Loucy (cell line): ENCODE results near the gene KLHL35.

Experiments
- H2AFZ ChIP-seq: fragments of 200-600 bp; sonication (generic); 2 replicates; pipeline ENCODE4 v1.6.0; 2016; ENCODE audit warnings: antibody characterized with exemption, mild to moderate bottlenecking, low read length, moderate library complexity
- H3F3A ChIP-seq: fragments of 200-600 bp; 2 replicates; pipeline ENCODE4 v1.6.0; 2016; ENCODE audit warnings: antibody characterized with exemption, low read depth, mild to moderate bottlenecking
- H3K27me3 ChIP-seq: fragments of 200-600 bp; sonication (generic); 2 replicates; pipeline ENCODE4 v1.6.1; 2014; ENCODE audit warnings: low read length, mild to moderate bottlenecking; ENCODE audit not compliant: insufficient read depth, poor library complexity, severe bottlenecking
- H3K36me3 ChIP-seq: fragments of 200-600 bp; sonication (generic); 2 replicates; pipeline ENCODE4 v1.6.1; 2016; ENCODE audit warnings: low read length; ENCODE audit not compliant: insufficient read depth
- H3K4me1 ChIP-seq: fragments of 200-600 bp; sonication (generic); 2 replicates; pipeline ENCODE4 v1.5.1; 2014; ENCODE audit warnings: low read length, mild to moderate bottlenecking; ENCODE audit not compliant: insufficient read depth, poor library complexity, severe bottlenecking
- H3K4me2 ChIP-seq: fragments of 200-600 bp; sonication (generic); 2 replicates; pipeline ENCODE4 v1.6.0; 2014; ENCODE audit warnings: antibody characterized with exemption, low read length, low read depth, mild to moderate bottlenecking; ENCODE audit not compliant: poor library complexity, severe bottlenecking
- H3K4me3 ChIP-seq: fragments of 200-600 bp; sonication (generic); 2 replicates; pipeline ENCODE4 v1.5.1; 2014; ENCODE audit warnings: low read length, mild to moderate bottlenecking, mixed read lengths; ENCODE audit not compliant: poor library complexity, severe bottlenecking
- H3K79me2 ChIP-seq: fragments of 200-600 bp; sonication (generic); 2 replicates; pipeline ENCODE4 v1.6.1; 2014; ENCODE audit warnings: low read length; ENCODE audit not compliant: insufficient read depth
- H3K9ac ChIP-seq: fragments of 200-600 bp; sonication (generic); 2 replicates; pipeline ENCODE4 v1.6.0; 2014; ENCODE audit warnings: mild to moderate bottlenecking, low read depth, low read length, moderate library complexity; ENCODE audit not compliant: poor library complexity, severe bottlenecking
- H3K9me2 ChIP-seq: fragments of 200-600 bp; sonication (generic); replicated peaks from 2 replicates; pipeline ENCODE4 v1.6.1; 2016; ENCODE audit warnings: low read depth, low read length, mixed read lengths
- H3K9me3 ChIP-seq: fragments of 200-600 bp; sonication (generic); 2 replicates; pipeline ENCODE4 v1.6.1; 2014; ENCODE audit warnings: mild to moderate bottlenecking, antibody characterized with exemption, low read length, low read depth; ENCODE audit not compliant: insufficient read depth
- H4K20me1 ChIP-seq: fragments of 200-600 bp; sonication (generic); 2 replicates; pipeline ENCODE4 v1.6.0; 2014; ENCODE audit warnings: antibody characterized with exemption, low read length, mild to moderate bottlenecking; ENCODE audit not compliant: insufficient read depth, poor library complexity, severe bottlenecking
- EZH2phosphoT487 ChIP-seq: fragments of 200-600 bp; IDR thresholded peaks from 2 replicates; pipeline ENCODE4 v1.6.1; 2018; ENCODE audit warnings: antibody characterized with exemption, mild to moderate bottlenecking, moderate library complexity, borderline replicate concordance
- TF ChIP-seq, protein P1 (sequence below): fragments of 200-600 bp; sonication (generic); conservative IDR thresholded peaks from 2 replicates; pipeline ENCODE4 v1.5.1; 2014; ENCODE audit warnings: mild to moderate bottlenecking, antibody characterized with exemption, low read length

KLHL35 gene

DNA sequence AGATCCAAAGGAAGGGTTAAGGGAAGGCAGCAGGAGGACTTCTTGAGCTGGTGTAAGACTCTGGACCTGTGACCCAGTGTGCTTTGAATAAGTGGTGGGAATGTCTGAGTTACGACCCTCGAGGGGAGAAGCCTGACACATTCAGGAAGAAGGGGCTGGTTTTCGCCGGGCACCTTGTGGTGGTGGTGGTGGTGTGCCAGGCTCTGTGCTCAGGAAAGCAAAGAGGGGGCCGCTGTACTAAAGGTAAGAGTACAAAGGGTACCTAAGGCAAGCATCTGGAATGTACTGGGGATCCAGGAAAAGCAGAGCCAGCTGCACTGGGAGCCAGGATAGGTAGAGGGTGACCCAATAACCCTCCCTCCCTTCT is 6.3 kb downstream of the KLHL35 start:
- no peaks in the 10 kb centered on the region for H3K9me2 ChIP-seq
- TF ChIP-seq EZH2phosphoT487 = no peak
- TF ChIP-seq, protein P1, sequence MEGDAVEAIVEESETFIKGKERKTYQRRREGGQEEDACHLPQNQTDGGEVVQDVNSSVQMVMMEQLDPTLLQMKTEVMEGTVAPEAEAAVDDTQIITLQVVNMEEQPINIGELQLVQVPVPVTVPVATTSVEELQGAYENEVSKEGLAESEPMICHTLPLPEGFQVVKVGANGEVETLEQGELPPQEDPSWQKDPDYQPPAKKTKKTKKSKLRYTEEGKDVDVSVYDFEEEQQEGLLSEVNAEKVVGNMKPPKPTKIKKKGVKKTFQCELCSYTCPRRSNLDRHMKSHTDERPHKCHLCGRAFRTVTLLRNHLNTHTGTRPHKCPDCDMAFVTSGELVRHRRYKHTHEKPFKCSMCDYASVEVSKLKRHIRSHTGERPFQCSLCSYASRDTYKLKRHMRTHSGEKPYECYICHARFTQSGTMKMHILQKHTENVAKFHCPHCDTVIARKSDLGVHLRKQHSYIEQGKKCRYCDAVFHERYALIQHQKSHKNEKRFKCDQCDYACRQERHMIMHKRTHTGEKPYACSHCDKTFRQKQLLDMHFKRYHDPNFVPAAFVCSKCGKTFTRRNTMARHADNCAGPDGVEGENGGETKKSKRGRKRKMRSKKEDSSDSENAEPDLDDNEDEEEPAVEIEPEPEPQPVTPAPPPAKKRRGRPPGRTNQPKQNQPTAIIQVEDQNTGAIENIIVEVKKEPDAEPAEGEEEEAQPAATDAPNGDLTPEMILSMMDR = no peak
- no peak overlapping the region for H3K4me3 ChIP-seq
- no peaks in the 10 kb centered on the region for H4K20me1 ChIP-seq
- no peaks in the 10 kb centered on the region for H3K79me2 ChIP-seq
- H3K36me3 ChIP-seq = no peaks in the 10 kb centered on the region
- H2AFZ ChIP-seq = no peak overlapping the region
- H3K9ac ChIP-seq = no peak overlapping the region
- no peaks in the 10 kb centered on the region for H3K9me3 ChIP-seq
- H3K27me3 ChIP-seq = no peaks in the 10 kb centered on the region
- H3F3A ChIP-seq = no peaks in the 10 kb centered on the region
- no peak overlapping the region for H3K4me2 ChIP-seq
- no peaks in the 10 kb centered on the region for H3K4me1 ChIP-seq

DNA sequence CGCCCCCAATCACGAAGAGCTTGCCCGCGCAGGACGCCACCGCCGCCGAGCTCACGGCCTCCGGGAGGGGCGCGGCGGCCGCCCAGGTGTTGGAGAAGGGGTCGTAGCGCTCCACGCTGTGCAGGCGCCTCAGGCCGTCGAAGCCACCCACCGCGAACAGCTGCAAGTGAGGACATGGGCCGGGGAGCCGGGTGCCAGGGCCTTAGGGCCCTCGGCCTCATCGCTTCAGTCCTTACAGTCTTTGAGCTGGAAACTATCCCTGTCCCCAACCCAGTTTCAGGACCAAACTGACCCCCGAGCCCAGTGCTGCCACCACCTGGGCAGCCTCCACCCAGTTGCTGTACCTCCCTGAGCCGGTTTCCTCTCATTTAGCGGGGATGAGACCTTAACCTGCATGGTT is 7.6 kb downstream of the KLHL35 start:
- Histone ChIP-seq H3K4me3 (no peak overlapping the region), H3K36me3 (no peaks in the 10 kb centered on the region), H3K9me2 (no peaks in the 10 kb centered on the region), H2AFZ (no peak overlapping the region), H3F3A (no peaks in the 10 kb centered on the region), H3K9me3 (no peaks in the 10 kb centered on the region), H3K79me2 (no peaks in the 10 kb centered on the region), H4K20me1 (no peaks in the 10 kb centered on the region), H3K4me1 (no peaks in the 10 kb centered on the region), H3K27me3 (no peaks in the 10 kb centered on the region), H3K9ac (no peak overlapping the region), H3K4me2 (no peak overlapping the region)
- TF ChIP-seq, protein P1 = peak; percentile 52
- TF ChIP-seq EZH2phosphoT487 = no peak

DNA sequence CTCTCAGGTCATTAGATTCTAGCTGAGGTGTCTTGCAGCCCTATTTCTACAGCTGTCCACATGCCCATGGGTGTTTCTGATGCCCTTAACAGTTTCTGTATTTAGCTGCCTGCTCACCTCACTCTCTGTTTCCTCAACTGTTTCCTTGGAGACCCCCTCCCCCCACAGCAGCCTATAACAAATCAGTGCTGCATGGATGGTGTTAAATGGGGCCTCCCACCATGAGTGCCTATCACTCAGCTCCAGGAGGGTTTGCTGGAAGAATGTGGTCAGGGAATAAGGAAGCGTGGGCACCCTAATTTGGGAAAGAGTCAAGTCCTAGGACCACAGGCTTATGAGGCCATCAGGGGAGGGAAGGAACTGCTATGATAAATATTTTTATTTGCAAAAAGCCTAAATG is 8.6 kb downstream of the KLHL35 start:
- Histone ChIP-seq H3K27me3 (no peaks in the 10 kb centered on the region), H3K79me2 (no peaks in the 10 kb centered on the region), H3K4me3 (no peak overlapping the region), H3K4me1 (no peaks in the 10 kb centered on the region), H3K9me2 (no peaks in the 10 kb centered on the region), H3K9ac (no peak overlapping the region), H4K20me1 (no peaks in the 10 kb centered on the region), H3F3A (no peaks in the 10 kb centered on the region), H3K4me2 (no peak overlapping the region), H3K9me3 (no peaks in the 10 kb centered on the region), H3K36me3 (no peaks in the 10 kb centered on the region), H2AFZ (no peak overlapping the region)
- TF ChIP-seq EZH2phosphoT487 = no peak
- TF ChIP-seq, protein P1 = no peak
